LoVo (cell line): ENCODE measurements around the gene THAP4.
A peak's percentile ranks its signal among the peaks of the same experiment; 100 is the strongest.
"Not testable (repeated sequence)": the region's sequence is repeated elsewhere in the genome, so short reads cannot be mapped to it uniquely, and the experiment has no call there.

Source experiments
- DNase-seq: peaks from one replicate; pipeline ENCODE4 v3.0.0-alpha.2; 2016; ENCODE audit warnings: low spot score

Gene THAP4

GRCh38 chr2:241584436-241584835 lies 52.5 kb downstream of the THAP4 start:
- DNase-seq = peak; percentile 7

GRCh38 chr2:241582806-241583205 lies 54.2 kb downstream of the THAP4 start:
- no peak for DNase-seq

GRCh38 chr2:241582328-241582727 lies 54.6 kb downstream of the THAP4 start:
- no peak for DNase-seq

- DNase-seq = no peak
Observed at GRCh38 chr2:241579281-241579680, 57.7 kb downstream of the THAP4 start.

GRCh38 chr2:241577413-241578122 lies 59.4 kb downstream of the THAP4 start:
- no peak for DNase-seq

GRCh38 chr2:241576293-241576654 lies 60.7 kb downstream of the THAP4 start:
- DNase-seq = no peak

GRCh38 chr2:241575624-241576292 lies 61.2 kb downstream of the THAP4 start:
- DNase-seq = no peak

- no peak for DNase-seq
Observed at GRCh38 chr2:241574911-241575623, 61.9 kb downstream of the THAP4 start.

- DNase-seq = no peak
Observed at GRCh38 chr2:241573741-241574140, 63.2 kb downstream of the THAP4 start.

- not testable (repeated sequence) for DNase-seq
Observed at GRCh38 chr2:241572915-241573651, 63.9 kb downstream of the THAP4 start.

GRCh38 chr2:241571821-241572620 lies 64.9 kb downstream of the THAP4 start:
- no peak for DNase-seq

- DNase-seq = no peak
Observed at GRCh38 chr2:241570961-241571581, 65.9 kb downstream of the THAP4 start.

GRCh38 chr2:241569831-241570281 lies 67.1 kb downstream of the THAP4 start:
- no peak for DNase-seq

- no peak for DNase-seq
Observed at GRCh38 chr2:241568726-241569125, 68.2 kb downstream of the THAP4 start.

GRCh38 chr2:241567776-241568175 lies 69.2 kb downstream of the THAP4 start:
- DNase-seq = no peak

- DNase-seq = not testable (repeated sequence)
Observed at GRCh38 chr2:241567266-241567665, 69.7 kb downstream of the THAP4 start.

- DNase-seq = no peak
Observed at GRCh38 chr2:241566468-241566867, 70.5 kb downstream of the THAP4 start.

- not testable (repeated sequence) for DNase-seq
Observed at GRCh38 chr2:241566021-241566420, 70.9 kb downstream of the THAP4 start.

- no peak for DNase-seq
Observed at GRCh38 chr2:241565411-241565810, 71.5 kb downstream of the THAP4 start.

- no peak for DNase-seq
Observed at GRCh38 chr2:241564596-241565410, 72.2 kb downstream of the THAP4 start.
